Subcutaneous preadipocyte (primary cell): Measurements from ENCODE around the gene BGLAP. TPM values are rescaled to one million over a fixed set of nuclear protein-coding genes. Genes with fewer than 3 reads are reported as not detected.

Experiments
- small RNA-seq: library from RNA; depleted of rRNA; stranded (forward); fragments of <200 nt; gene quantifications from one replicate; pipeline ENCODE3, GENCODE V24; 2012
- total RNA-seq: library from RNA; depleted of rRNA; stranded (reverse); fragments of >200 nt; gene quantifications from 2 replicates; pipeline ENCODE4 v1.2.3, GENCODE V29; 2012

BGLAP gene
- 0.37 and 0.39 TPM in 2 replicates for total RNA-seq

GRCh38 chr1:156241926-156242325, at the start of gene BGLAP:
BGLAP (plus strand) TSS chr1:156242184; CDS start chr1:156242232, 48 bp downstream.

GRCh38 chr1:156193488-156194299, 48.3 kb upstream of the BGLAP start, which contains the start of gene SLC25A44:
SLC25A44 (plus strand) TSS chr1:156194104; CDS start chr1:156199848, 5,744 bp downstream.

DNA sequence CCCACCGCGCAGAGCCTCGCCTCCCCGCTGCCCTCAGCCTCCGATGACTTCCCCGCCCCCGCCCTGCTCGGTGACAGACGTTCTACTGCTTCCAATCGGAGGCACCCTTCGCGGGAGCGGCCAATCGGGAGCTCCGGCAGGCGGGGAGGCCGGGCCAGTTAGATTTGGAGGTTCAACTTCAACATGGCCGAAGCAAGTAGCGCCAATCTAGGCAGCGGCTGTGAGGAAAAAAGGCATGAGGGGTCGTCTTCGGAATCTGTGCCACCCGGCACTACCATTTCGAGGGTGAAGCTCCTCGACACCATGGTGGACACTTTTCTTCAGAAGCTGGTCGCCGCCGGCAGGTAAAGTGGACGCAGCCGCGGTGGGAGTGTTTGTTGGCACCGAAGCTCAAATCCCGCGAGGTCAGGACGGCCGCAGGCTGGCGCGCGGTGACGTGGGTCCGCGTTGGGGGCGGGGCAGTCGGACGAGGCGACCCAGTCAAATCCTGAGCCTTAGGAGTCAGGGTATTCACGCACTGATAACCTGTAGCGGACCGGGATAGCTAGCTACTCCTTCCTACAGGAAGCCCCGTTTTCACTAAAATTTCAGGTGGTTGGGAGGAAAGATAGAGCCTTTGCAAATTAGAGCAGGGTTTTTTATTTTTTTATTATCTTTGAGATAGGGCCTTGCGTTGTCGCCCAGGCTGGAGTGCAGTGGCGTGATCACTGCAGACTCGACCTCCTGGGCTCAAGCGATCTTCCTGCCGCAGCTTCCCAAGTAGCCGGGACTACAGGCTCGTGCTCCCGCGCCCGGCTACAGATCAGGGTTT, 28.9 kb upstream of the BGLAP start, which contains the start of gene PMF1:
Gene PMF1 (plus strand): TSS at position 175 of the 811 bp plus-strand sequence. CDS start 9 bp downstream, at position 184.

DNA sequence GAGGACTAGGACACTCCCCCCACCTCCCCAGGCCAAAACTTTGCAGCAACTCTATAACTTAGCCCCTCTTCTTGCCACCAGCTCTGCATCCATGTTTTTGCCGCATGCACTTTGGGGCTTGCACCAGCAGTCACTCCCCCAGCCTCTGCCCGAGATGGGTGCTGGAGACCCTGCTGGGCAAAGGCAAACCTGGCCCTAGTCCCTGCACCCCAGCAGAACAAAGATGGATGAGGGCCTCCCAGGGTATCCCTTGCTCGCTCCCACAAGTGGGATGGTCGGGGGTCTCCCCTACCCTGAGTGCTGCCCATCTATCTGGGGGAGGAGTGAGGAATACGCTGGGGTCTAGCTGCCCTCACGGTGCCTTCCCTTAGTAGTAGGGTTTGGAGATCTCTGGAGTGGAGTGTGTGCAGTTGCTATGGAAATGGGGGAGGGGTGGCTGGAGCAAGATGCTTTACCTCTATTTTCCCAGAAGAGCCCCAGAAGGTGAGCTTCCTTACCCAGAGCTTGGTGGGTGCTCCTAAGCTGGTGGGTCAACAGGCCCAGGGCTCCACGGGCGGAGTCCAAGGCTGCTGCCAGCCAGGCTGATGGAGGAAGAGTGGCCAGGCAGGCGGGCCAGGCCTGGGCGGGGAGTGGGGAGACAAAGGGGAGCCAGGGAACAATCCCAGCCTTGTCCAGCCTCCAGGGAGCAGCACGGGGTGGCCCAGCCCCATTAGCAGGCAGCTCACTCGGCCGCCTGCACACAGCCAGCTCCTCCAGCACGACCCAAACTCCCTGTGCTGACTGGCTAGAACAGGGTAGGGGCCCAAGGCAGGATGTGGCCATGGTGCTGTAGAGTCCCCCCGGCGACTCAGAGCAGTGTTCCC, 5.7 kb downstream of the BGLAP start, which contains the start of gene PAQR6:
Gene PAQR6 (minus strand): TSS at position 597 of the 863 bp plus-strand sequence. CDS start 1,325 bp downstream, outside the sequence.

GRCh38 chr1:156282479-156283222, 40.7 kb downstream of the BGLAP start, which contains the start of gene SMG5:
SMG5 (minus strand) TSS chr1:156282825; CDS start chr1:156282680, 145 bp downstream.

GRCh38 chr1:156284112-156284511, 42.1 kb downstream of the BGLAP start, which contains the start of gene TMEM79:
TMEM79 (plus strand) TSS chr1:156284325; CDS start chr1:156285227, 902 bp downstream.

Small RNA genes lying within 50 kb of the gene (small RNA-seq; reads per million reads assigned to genes)
- not detected for gene RF00568

Other genes with a start within 250 kb of the BGLAP start
- gene SSR2, start 221.2 kb upstream of the BGLAP start, total RNA-seq = 261 and 358 TPM in 2 replicates
- gene UBQLN4, start 188.4 kb upstream of the BGLAP start, total RNA-seq = 14.3 and 22.5 TPM in 2 replicates
- gene LAMTOR2, start 187.4 kb upstream of the BGLAP start, total RNA-seq = 36.4 and 50.7 TPM in 2 replicates
- not detected in 2 replicates for gene RAB25, start 181.0 kb upstream of the BGLAP start, total RNA-seq
- 0.73 and 1.2 TPM in 2 replicates for gene MEX3A, start 159.7 kb upstream of the BGLAP start, total RNA-seq
- gene LMNA, start 127.5 kb upstream of the BGLAP start, total RNA-seq = 1,358 and 1,418 TPM in 2 replicates
- 0.37 and 0.98 TPM in 2 replicates for gene SEMA4A, start 88.6 kb upstream of the BGLAP start, total RNA-seq
- 12.1 and 17.0 TPM in 2 replicates for gene SLC25A44, start 48.1 kb upstream of the BGLAP start, total RNA-seq
- gene PMF1, start 29.2 kb upstream of the BGLAP start, total RNA-seq = 26.2 and 37.5 TPM in 2 replicates
- 0.37 and 0.59 TPM in 2 replicates for gene PAQR6, start 5.9 kb downstream of the BGLAP start, total RNA-seq
- 27.6 and 44.8 TPM in 2 replicates for gene SMG5, start 40.6 kb downstream of the BGLAP start, total RNA-seq
- 1.5 and 2.3 TPM in 2 replicates for gene TMEM79, start 42.1 kb downstream of the BGLAP start, total RNA-seq
- 54.3 and 69.4 TPM in 2 replicates for gene GLMP, start 53.5 kb downstream of the BGLAP start, total RNA-seq
- gene VHLL, start 57.1 kb downstream of the BGLAP start, total RNA-seq = 0.39 TPM in 1 of 2 replicates, not detected in the other
- 481 and 491 TPM in 2 replicates for gene CCT3, start 96.1 kb downstream of the BGLAP start, total RNA-seq
- 0.20 and 0.37 TPM in 2 replicates for gene TSACC, start 96.3 kb downstream of the BGLAP start, total RNA-seq
- gene RHBG, start 127.0 kb downstream of the BGLAP start, total RNA-seq = not detected in 2 replicates